Measurements from ENCODE around the gene SORCS2.

Gene SORCS2

GRCh38 chr4:7519638-7520376 is 327.5 kb downstream of the SORCS2 start:
- peak overlapping the region in 1 of 2 experiments; percentile 26 for H3K18ac ChIP-seq (ENCODE audit: low read depth in 1 of 2, low read length in 2 of 2)
- 79% methylated on average over 19 of the region's 19 CpGs for WGBS
- peak overlapping the region in 1 of 2 experiments; percentile 42 for H3K14ac ChIP-seq (ENCODE audit: low read length in 2 of 2)
- H3K9me3 ChIP-seq (ENCODE audit: control insufficient read depth, low read length): no peaks in the 10 kb centered on the region
- no peak overlapping the region for H3K4me2 ChIP-seq (ENCODE audit: low read length, poor library complexity, severe bottlenecking)
- H2BK15ac ChIP-seq (ENCODE audit: low read depth, poor library complexity, severe bottlenecking): no peak overlapping the region
- H3K79me1 ChIP-seq (replicated peaks; ENCODE audit: low read length, poor library complexity, severe bottlenecking): no peaks in the 10 kb centered on the region
- no peak overlapping the region for H3K4me3 ChIP-seq (ENCODE audit: insufficient read depth in 1 of 2, low read depth in 1 of 2, low read length in 2 of 2)
- peaks cover 67 to 71% of the 10 kb centered on the region in 2 experiments for H3K27me3 ChIP-seq (ENCODE audit: control insufficient read depth in 1 of 2, insufficient read depth in 1 of 2, low read length in 2 of 2)
- H3K9ac ChIP-seq (ENCODE audit: low read length): no peak overlapping the region
- no peak overlapping the region for H2BK120ac ChIP-seq (ENCODE audit: low read depth, low read length)
- H3K4me1 ChIP-seq (ENCODE audit: control insufficient read depth, insufficient read depth, low read depth, low read length): peaks cover 15% of the 10 kb centered on the region
- no peak overlapping the region for H4K91ac ChIP-seq (ENCODE audit: low read length)
- no peak overlapping the region for H2BK5ac ChIP-seq (ENCODE audit: low read depth, low read length, poor library complexity, severe bottlenecking)
- no peak overlapping the region for H2BK12ac ChIP-seq (ENCODE audit: low read length in 2 of 2)
- no peak overlapping the region for H3K27ac ChIP-seq (ENCODE audit: low read length, poor library complexity, severe bottlenecking)
- no peak for DNase-seq
- H3K36me3 ChIP-seq (ENCODE audit: control insufficient read depth in 1 of 2, insufficient read depth in 2 of 2, low read depth in 1 of 2, low read length in 2 of 2): peaks cover 0 to 2% of the 10 kb centered on the region in 2 experiments
- H2AFZ ChIP-seq (ENCODE audit: low read depth, low read length): no peak overlapping the region
- H2AK5ac ChIP-seq (ENCODE audit: low read length, severe bottlenecking): no peak overlapping the region
- H3K23ac ChIP-seq (ENCODE audit: low read length in 2 of 2): no peak overlapping the region
- H3K4ac ChIP-seq (ENCODE audit: low read depth in 1 of 2, low read length in 2 of 2): no peak overlapping the region
- H4K8ac ChIP-seq (ENCODE audit: low read length): peak overlapping the region; percentile 22

- Histone ChIP-seq H3K27ac (ENCODE audit: low read length, poor library complexity, severe bottlenecking) (no peak overlapping the region), H3K27me3 (ENCODE audit: control insufficient read depth in 1 of 2, insufficient read depth in 1 of 2, low read length in 2 of 2) (peaks cover 72 to 80% of the 10 kb centered on the region in 2 experiments), H3K18ac (ENCODE audit: low read depth in 1 of 2, low read length in 2 of 2) (no peak overlapping the region), H2BK5ac (ENCODE audit: low read depth, low read length, poor library complexity, severe bottlenecking) (no peak overlapping the region), H2BK120ac (ENCODE audit: low read depth, low read length) (no peak overlapping the region), H2BK15ac (ENCODE audit: low read depth, poor library complexity, severe bottlenecking) (no peak overlapping the region), H3K79me1 (replicated peaks; ENCODE audit: low read length, poor library complexity, severe bottlenecking) (no peaks in the 10 kb centered on the region), H3K4me3 (ENCODE audit: insufficient read depth in 1 of 2, low read depth in 1 of 2, low read length in 2 of 2) (no peak overlapping the region), H3K4me1 (ENCODE audit: control insufficient read depth, insufficient read depth, low read depth, low read length) (peaks cover 1% of the 10 kb centered on the region), H3K4me2 (ENCODE audit: low read length, poor library complexity, severe bottlenecking) (no peak overlapping the region), H2AFZ (ENCODE audit: low read depth, low read length) (no peak overlapping the region), H4K91ac (ENCODE audit: low read length) (no peak overlapping the region), H3K36me3 (ENCODE audit: control insufficient read depth in 1 of 2, insufficient read depth in 2 of 2, low read depth in 1 of 2, low read length in 2 of 2) (no peaks in the 10 kb centered on the region), H3K14ac (ENCODE audit: low read length in 2 of 2) (no peak overlapping the region), H3K23ac (ENCODE audit: low read length in 2 of 2) (no peak overlapping the region), H4K8ac (ENCODE audit: low read length) (no peak overlapping the region), H3K4ac (ENCODE audit: low read depth in 1 of 2, low read length in 2 of 2) (no peak overlapping the region), H3K9ac (ENCODE audit: low read length) (no peak overlapping the region), H2AK5ac (ENCODE audit: low read length, severe bottlenecking) (no peak overlapping the region), H3K9me3 (ENCODE audit: control insufficient read depth, low read length) (no peaks in the 10 kb centered on the region), H2BK12ac (ENCODE audit: low read length in 2 of 2) (no peak overlapping the region)
- no peak for DNase-seq
- WGBS: 76% methylated on average over 6 of the region's 6 CpGs
Observed at GRCh38 chr4:7521666-7522065, 329.3 kb downstream of the SORCS2 start.

- Histone ChIP-seq H3K18ac (ENCODE audit: low read depth in 1 of 2, low read length in 2 of 2) (no peak overlapping the region), H4K8ac (ENCODE audit: low read length) (no peak overlapping the region), H2BK12ac (ENCODE audit: low read length in 2 of 2) (no peak overlapping the region), H3K4me1 (ENCODE audit: control insufficient read depth, insufficient read depth, low read depth, low read length) (peaks cover 1% of the 10 kb centered on the region), H3K79me1 (replicated peaks; ENCODE audit: low read length, poor library complexity, severe bottlenecking) (no peaks in the 10 kb centered on the region), H3K9me3 (ENCODE audit: control insufficient read depth, low read length) (no peaks in the 10 kb centered on the region), H2BK15ac (ENCODE audit: low read depth, poor library complexity, severe bottlenecking) (no peak overlapping the region), H2BK5ac (ENCODE audit: low read depth, low read length, poor library complexity, severe bottlenecking) (no peak overlapping the region), H3K36me3 (ENCODE audit: control insufficient read depth in 1 of 2, insufficient read depth in 2 of 2, low read depth in 1 of 2, low read length in 2 of 2) (no peaks in the 10 kb centered on the region), H3K23ac (ENCODE audit: low read length in 2 of 2) (no peak overlapping the region), H2AFZ (ENCODE audit: low read depth, low read length) (no peak overlapping the region), H3K27me3 (ENCODE audit: control insufficient read depth in 1 of 2, insufficient read depth in 1 of 2, low read length in 2 of 2) (peaks cover 64 to 79% of the 10 kb centered on the region in 2 experiments), H4K91ac (ENCODE audit: low read length) (no peak overlapping the region), H3K4ac (ENCODE audit: low read depth in 1 of 2, low read length in 2 of 2) (no peak overlapping the region), H2BK120ac (ENCODE audit: low read depth, low read length) (no peak overlapping the region), H3K4me2 (ENCODE audit: low read length, poor library complexity, severe bottlenecking) (no peak overlapping the region), H3K14ac (ENCODE audit: low read length in 2 of 2) (no peak overlapping the region), H3K4me3 (ENCODE audit: insufficient read depth in 1 of 2, low read depth in 1 of 2, low read length in 2 of 2) (no peak overlapping the region), H3K27ac (ENCODE audit: low read length, poor library complexity, severe bottlenecking) (no peak overlapping the region), H3K9ac (ENCODE audit: low read length) (no peak overlapping the region), H2AK5ac (ENCODE audit: low read length, severe bottlenecking) (no peak overlapping the region)
- WGBS: 64% methylated on average over 5 of the region's 6 CpGs
- no peak for DNase-seq
Observed at GRCh38 chr4:7522452-7523220, 330.3 kb downstream of the SORCS2 start.

GRCh38 chr4:7523526-7523925 is 331.2 kb downstream of the SORCS2 start:
- Histone ChIP-seq H3K27ac (ENCODE audit: low read length, poor library complexity, severe bottlenecking) (no peak overlapping the region), H3K23ac (ENCODE audit: low read length in 2 of 2) (no peak overlapping the region), H2BK15ac (ENCODE audit: low read depth, poor library complexity, severe bottlenecking) (no peak overlapping the region), H4K91ac (ENCODE audit: low read length) (no peak overlapping the region), H3K4me2 (ENCODE audit: low read length, poor library complexity, severe bottlenecking) (no peak overlapping the region), H3K79me1 (replicated peaks; ENCODE audit: low read length, poor library complexity, severe bottlenecking) (no peaks in the 10 kb centered on the region), H3K27me3 (ENCODE audit: control insufficient read depth in 1 of 2, insufficient read depth in 1 of 2, low read length in 2 of 2) (peaks cover 59 to 74% of the 10 kb centered on the region in 2 experiments), H3K36me3 (ENCODE audit: control insufficient read depth in 1 of 2, insufficient read depth in 2 of 2, low read depth in 1 of 2, low read length in 2 of 2) (no peaks in the 10 kb centered on the region), H3K14ac (ENCODE audit: low read length in 2 of 2) (peak overlapping the region in 1 of 2 experiments; percentile 80), H2AFZ (ENCODE audit: low read depth, low read length) (no peak overlapping the region), H2BK120ac (ENCODE audit: low read depth, low read length) (no peak overlapping the region), H3K9me3 (ENCODE audit: control insufficient read depth, low read length) (no peaks in the 10 kb centered on the region), H3K9ac (ENCODE audit: low read length) (no peak overlapping the region), H2BK12ac (ENCODE audit: low read length in 2 of 2) (no peak overlapping the region), H2BK5ac (ENCODE audit: low read depth, low read length, poor library complexity, severe bottlenecking) (no peak overlapping the region), H3K4me3 (ENCODE audit: insufficient read depth in 1 of 2, low read depth in 1 of 2, low read length in 2 of 2) (no peak overlapping the region), H3K4me1 (ENCODE audit: control insufficient read depth, insufficient read depth, low read depth, low read length) (peaks cover 1% of the 10 kb centered on the region), H2AK5ac (ENCODE audit: low read length, severe bottlenecking) (no peak overlapping the region), H3K4ac (ENCODE audit: low read depth in 1 of 2, low read length in 2 of 2) (no peak overlapping the region), H3K18ac (ENCODE audit: low read depth in 1 of 2, low read length in 2 of 2) (no peak overlapping the region), H4K8ac (ENCODE audit: low read length) (no peak overlapping the region)
- WGBS: 95% methylated on average over 12 of the region's 12 CpGs
- DNase-seq: no peak

All from mesenchymal stem cell (in vitro differentiated cells and primary cell).